ENCODE data around the gene NUSAP1. TPM values are rescaled to one million over a fixed set of nuclear protein-coding genes. Genes with fewer than 3 reads are reported as not detected.

Gene NUSAP1
- total and polyA plus RNA-seq, 2 of the 4 experiments (the other 2 are of a cell fraction), result 59.2 to 123 TPM

DNA sequence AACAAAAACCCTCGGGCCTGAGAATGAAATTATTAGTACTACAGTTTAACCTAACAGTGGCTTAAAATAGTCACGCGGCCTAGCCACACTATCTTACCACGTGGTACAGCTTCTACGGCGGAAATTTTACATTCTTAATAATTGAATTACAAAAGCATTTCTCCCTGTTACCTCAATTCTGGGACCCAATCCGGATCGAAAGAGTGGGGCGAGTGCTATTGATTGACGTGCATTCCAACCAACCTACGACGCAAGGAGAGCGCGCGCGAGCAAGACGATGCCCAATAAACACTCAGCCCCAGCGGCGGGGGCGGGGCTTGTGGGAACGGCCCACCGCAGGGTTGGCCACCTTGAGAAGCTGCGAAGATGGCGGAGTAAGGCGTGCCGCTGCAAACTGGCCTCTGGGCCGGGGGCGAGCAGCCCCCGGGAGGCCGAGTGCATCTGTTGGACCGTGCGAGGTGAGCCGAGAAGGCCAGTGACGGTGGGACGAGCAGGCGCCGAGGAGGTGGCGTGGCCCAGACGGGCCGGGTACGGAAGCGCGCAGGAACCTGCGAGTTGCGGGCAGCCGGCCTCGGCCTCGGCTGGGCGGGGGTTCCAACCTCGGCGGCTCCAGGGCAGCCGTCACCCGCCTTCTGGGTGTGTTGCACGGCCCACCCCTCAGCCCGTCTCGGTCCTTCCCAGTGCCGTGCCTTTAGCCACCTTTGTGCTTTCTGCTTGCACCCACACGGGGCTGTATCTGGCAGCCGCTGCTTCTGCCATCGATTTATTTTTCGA is 48.8 kb upstream of the NUSAP1 start:
- Histone ChIP-seq H2AK9ac (replicated peaks; ENCODE audit: low read depth, low read length, poor library complexity) (peak overlapping the region; percentile 85), H3K27me3 (ENCODE audit: control insufficient read depth, insufficient read depth, low read length) (no peaks in the 10 kb centered on the region), H3K9ac (ENCODE audit: low read depth, low read length) (peak overlapping the region; percentile 85), H3K56ac (ENCODE audit: extremely low read depth, insufficient read depth, low read length) (peak overlapping the region; percentile 69; the same call in 1 of the 2 replicates), H3K23ac (ENCODE audit: low read depth, low read length) (peak overlapping the region; percentile 67), H3K14ac (replicated peaks; ENCODE audit: low read depth, low read length) (peak overlapping the region; percentile 73), H3K36me3 (ENCODE audit: control insufficient read depth, insufficient read depth, low read length) (peaks cover 19% of the 10 kb centered on the region), H3K79me1 (ENCODE audit: low read depth in 1 of 2, low read length in 2 of 2) (peaks cover 18 to 42% of the 10 kb centered on the region in 2 experiments), H4K8ac (ENCODE audit: low read depth in 2 of 2, low read length in 2 of 2) (peak overlapping the region; percentile 24 to 86; a peak in 3 of 4 replicates), H3K4me2 (ENCODE audit: low read depth, low read length) (peak overlapping the region; percentile 68), H3K4ac (ENCODE audit: low read depth, low read length) (peak overlapping the region; percentile 80), H2BK5ac (ENCODE audit: low read depth, low read length, poor library complexity, severe bottlenecking) (peak overlapping the region; percentile 80), H2AK5ac (ENCODE audit: low read depth, low read length) (peak overlapping the region; percentile 79), H3K9me3 (ENCODE audit: control insufficient read depth, insufficient read depth, low read length) (no peaks in the 10 kb centered on the region), H3K27ac (ENCODE audit: insufficient read depth, low read length) (peak overlapping the region; percentile 79), H3K4me1 (ENCODE audit: control insufficient read depth, insufficient read depth, low read length) (peaks cover 6% of the 10 kb centered on the region), H2BK15ac (ENCODE audit: low read depth, low read length) (no peak overlapping the region), H3K4me3 (ENCODE audit: insufficient read depth, low read depth, low read length) (peak overlapping the region; percentile 81), H4K20me1 (ENCODE audit: insufficient read depth, low read length) (peaks cover 6% of the 10 kb centered on the region; the same call in 1 of the 2 replicates), H4K5ac (ENCODE audit: low read depth, low read length) (peak overlapping the region; percentile 40), H4K91ac (ENCODE audit: insufficient read depth, low read depth, low read length) (peak overlapping the region; percentile 55), H2AFZ (replicated peaks; ENCODE audit: low read length, poor library complexity) (peak overlapping the region; percentile 95), H3K9me1 (ENCODE audit: insufficient read depth, low read length) (peaks cover 5% of the 10 kb centered on the region), H2BK120ac (ENCODE audit: low read depth, low read length) (peak overlapping the region; percentile 16; the same call in 1 of the 2 replicates), H3K18ac (ENCODE audit: low read depth, low read length) (peak overlapping the region; percentile 1; the same call in 1 of the 2 replicates), H2BK20ac (ENCODE audit: low read depth, low read length) (no peak overlapping the region)
- dilution Hi-C loops (cut with HindIII; ENCODE audit: low sequenced_read_pairs, unreplicated experiment) (no loop called here), in situ Hi-C loops (cut with MboI; ENCODE audit: low sequenced_read_pairs) (no loop called here), intact Hi-C loops (cut with micrococcal nuclease) (loop anchor here (5.0 kb wide), 1 partner anchor 48 kb away; the partner anchor contains the start of genes NUSAP1 and OIP5)
- no TSS peak for BruUV-seq (replicated peaks)
- ATAC-seq (ENCODE audit: low read depth), result peak; percentile 98
- CTCF ChIA-PET, result no interaction called here
- WGBS, 2 experiments (ENCODE audit: extremely low coverage in 2 of 2, insufficient read length in 1 of 2), result 2% methylated on average over 28 of the region's 61 CpGs; no CpG with 5 or more reads in 1 of the 2 experiments
- POLR2A ChIA-PET (ENCODE audit: unreplicated experiment), result no interaction called here
- peak; percentile 99 for DNase-seq
- TF ChIP-seq BHLHE40 (IDR thresholded peaks at IDR 0.05; ENCODE audit: low read depth, low read length), result no peak
- peak; percentile 40; the same call in 1 of the 2 replicates for TF ChIP-seq POLR2A (IDR thresholded peaks at IDR 0.05; ENCODE audit: low read depth, low read length)
- no peak for TF ChIP-seq RFX5 (IDR thresholded peaks at IDR 0.05; ENCODE audit: low read depth, low read length)
- TF ChIP-seq SMC3 (IDR thresholded peaks at IDR 0.05; ENCODE audit: low read depth, low read length), result no peak
- TF ChIP-seq MAFK (IDR thresholded peaks at IDR 0.05; ENCODE audit: low read depth, low read length), result no peak
- TF ChIP-seq MAZ (IDR thresholded peaks at IDR 0.05; ENCODE audit: borderline replicate concordance, low read depth, low read length), result peak; percentile 18; the same call in 1 of the 2 replicates
- TF ChIP-seq RCOR1 (IDR thresholded peaks at IDR 0.05; ENCODE audit: insufficient replicate concordance, low read length), result no peak
- no peak for TF ChIP-seq ELK1 (IDR thresholded peaks at IDR 0.05; ENCODE audit: borderline replicate concordance, low read depth, low read length)
- TF ChIP-seq, protein P1, sequence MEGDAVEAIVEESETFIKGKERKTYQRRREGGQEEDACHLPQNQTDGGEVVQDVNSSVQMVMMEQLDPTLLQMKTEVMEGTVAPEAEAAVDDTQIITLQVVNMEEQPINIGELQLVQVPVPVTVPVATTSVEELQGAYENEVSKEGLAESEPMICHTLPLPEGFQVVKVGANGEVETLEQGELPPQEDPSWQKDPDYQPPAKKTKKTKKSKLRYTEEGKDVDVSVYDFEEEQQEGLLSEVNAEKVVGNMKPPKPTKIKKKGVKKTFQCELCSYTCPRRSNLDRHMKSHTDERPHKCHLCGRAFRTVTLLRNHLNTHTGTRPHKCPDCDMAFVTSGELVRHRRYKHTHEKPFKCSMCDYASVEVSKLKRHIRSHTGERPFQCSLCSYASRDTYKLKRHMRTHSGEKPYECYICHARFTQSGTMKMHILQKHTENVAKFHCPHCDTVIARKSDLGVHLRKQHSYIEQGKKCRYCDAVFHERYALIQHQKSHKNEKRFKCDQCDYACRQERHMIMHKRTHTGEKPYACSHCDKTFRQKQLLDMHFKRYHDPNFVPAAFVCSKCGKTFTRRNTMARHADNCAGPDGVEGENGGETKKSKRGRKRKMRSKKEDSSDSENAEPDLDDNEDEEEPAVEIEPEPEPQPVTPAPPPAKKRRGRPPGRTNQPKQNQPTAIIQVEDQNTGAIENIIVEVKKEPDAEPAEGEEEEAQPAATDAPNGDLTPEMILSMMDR (conservative IDR thresholded peaks at IDR 0.05; ENCODE audit: low read depth, low read length), result no peak
- TF ChIP-seq CEBPB (IDR thresholded peaks at IDR 0.05; ENCODE audit: low read depth, low read length), result peak; percentile 28; the same call in 1 of the 2 replicates
- TF ChIP-seq FOS (IDR thresholded peaks at IDR 0.05; ENCODE audit: low read depth, low read length), result peak; percentile 78
- TF ChIP-seq NFE2L2 (IDR thresholded peaks at IDR 0.05; ENCODE audit: low read depth, low read length), result no peak
- TF ChIP-seq, protein P2, sequence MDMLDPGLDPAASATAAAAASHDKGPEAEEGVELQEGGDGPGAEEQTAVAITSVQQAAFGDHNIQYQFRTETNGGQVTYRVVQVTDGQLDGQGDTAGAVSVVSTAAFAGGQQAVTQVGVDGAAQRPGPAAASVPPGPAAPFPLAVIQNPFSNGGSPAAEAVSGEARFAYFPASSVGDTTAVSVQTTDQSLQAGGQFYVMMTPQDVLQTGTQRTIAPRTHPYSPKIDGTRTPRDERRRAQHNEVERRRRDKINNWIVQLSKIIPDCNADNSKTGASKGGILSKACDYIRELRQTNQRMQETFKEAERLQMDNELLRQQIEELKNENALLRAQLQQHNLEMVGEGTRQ (IDR thresholded peaks at IDR 0.05; ENCODE audit: low read depth, low read length), result peak; percentile 93
- TF ChIP-seq RAD21 (IDR thresholded peaks at IDR 0.05; ENCODE audit: low read length), result no peak
